C4-2B (cell line): ENCODE data around the gene SLC29A1.

Source experiments
- ZFX ChIP-seq: fragments of 450-650 bp; IDR thresholded peaks from 2 replicates; pipeline ENCODE4 v1.6.1; 2017
- TF ChIP-seq, protein P1 (sequence below): fragments of 450-650 bp; conservative IDR thresholded peaks from 2 replicates; pipeline ENCODE4 v1.5.1; 2017; ENCODE audit warnings: mild to moderate bottlenecking

DNA sequence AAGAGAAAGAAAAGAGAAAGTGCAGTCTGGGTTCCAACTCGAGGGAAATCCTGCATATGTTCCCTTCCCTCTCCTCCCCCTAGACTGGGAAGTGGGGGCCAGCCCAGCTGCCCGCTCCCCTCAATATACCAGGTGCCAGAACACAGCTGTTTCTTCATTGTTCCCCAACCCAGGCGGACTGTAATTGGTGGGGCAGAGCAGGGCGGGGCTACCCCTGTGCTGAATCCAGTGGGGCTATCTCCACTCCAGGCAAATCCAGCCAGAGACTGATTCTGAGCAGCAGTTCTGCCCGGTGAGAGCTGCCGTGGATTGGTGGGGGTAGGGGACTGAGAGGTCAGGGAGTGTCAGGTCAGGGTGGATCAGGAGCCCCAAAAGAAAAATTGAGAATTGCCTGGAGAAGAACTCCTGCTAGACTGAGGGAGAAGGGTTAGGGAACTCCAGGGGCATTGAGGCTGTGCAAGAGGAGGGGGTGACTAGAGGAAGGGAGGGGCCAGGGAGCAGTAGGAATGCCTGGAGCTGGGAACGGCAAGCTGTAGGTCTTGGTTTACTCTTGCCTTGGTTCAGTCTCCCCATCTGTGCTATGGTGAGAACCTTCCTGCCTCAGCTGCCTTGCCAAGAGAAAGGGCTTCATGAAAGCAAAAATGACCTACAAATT lies 6.6 kb upstream of the SLC29A1 start, which contains the start of gene MYMX:
- TF ChIP-seq, protein P1, sequence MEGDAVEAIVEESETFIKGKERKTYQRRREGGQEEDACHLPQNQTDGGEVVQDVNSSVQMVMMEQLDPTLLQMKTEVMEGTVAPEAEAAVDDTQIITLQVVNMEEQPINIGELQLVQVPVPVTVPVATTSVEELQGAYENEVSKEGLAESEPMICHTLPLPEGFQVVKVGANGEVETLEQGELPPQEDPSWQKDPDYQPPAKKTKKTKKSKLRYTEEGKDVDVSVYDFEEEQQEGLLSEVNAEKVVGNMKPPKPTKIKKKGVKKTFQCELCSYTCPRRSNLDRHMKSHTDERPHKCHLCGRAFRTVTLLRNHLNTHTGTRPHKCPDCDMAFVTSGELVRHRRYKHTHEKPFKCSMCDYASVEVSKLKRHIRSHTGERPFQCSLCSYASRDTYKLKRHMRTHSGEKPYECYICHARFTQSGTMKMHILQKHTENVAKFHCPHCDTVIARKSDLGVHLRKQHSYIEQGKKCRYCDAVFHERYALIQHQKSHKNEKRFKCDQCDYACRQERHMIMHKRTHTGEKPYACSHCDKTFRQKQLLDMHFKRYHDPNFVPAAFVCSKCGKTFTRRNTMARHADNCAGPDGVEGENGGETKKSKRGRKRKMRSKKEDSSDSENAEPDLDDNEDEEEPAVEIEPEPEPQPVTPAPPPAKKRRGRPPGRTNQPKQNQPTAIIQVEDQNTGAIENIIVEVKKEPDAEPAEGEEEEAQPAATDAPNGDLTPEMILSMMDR, result no peak
- TF ChIP-seq ZFX, result no peak
